ENCODE data around the gene ZW10. TPM values are rescaled to one million over a fixed set of nuclear protein-coding genes. Genes with fewer than 3 reads are reported as not detected.

Gene ZW10
- total and polyA plus RNA-seq, 2 of the 13 experiments (the other 11 are each of a cell fraction or from before 2014, with no cell fraction given): 5.8 to 31.3 TPM

GRCh38 chr11:113814181-113814580, 40.7 kb upstream of the ZW10 start:
- H3K27me3 ChIP-seq (ENCODE audit: control insufficient read depth in 1 of 2, insufficient read depth in 2 of 2, low read length in 2 of 2): no peaks in the 10 kb centered on the region
- in situ Hi-C loops (cut with HindIII; ENCODE audit: extremely low pct_ligation_motif_present, low pct_unique_long_range_greater_than_20kb) (loop anchor here (25.0 kb wide), 1 partner anchor 448 kb away; no protein-coding TSS in a partner anchor), intact Hi-C loops (cut with micrococcal nuclease; ENCODE audit: unreplicated experiment) (no loop called here)
- no peak overlapping the region for H3K4me3 ChIP-seq (replicated peaks in 1 of 3; ENCODE audit: insufficient read depth in 1 of 3, low read depth in 2 of 3, low read length in 3 of 3)
- ATAC-seq (no peak), FAIRE-seq (no peak), DNase-seq (ENCODE audit: low spot score) (no peak)
- no peak overlapping the region for H3K9ac ChIP-seq (ENCODE audit: insufficient read depth, low read depth, low read length)
- no peak overlapping the region for H2AFZ ChIP-seq (ENCODE audit: low read length)
- no peaks in the 10 kb centered on the region for H3K9me3 ChIP-seq (ENCODE audit: low read length)
- POLR2A ChIA-PET: no interaction called here
- H3K79me2 ChIP-seq (ENCODE audit: insufficient read depth, low read length): no peaks in the 10 kb centered on the region
- CTCF ChIA-PET (ENCODE audit: low intra/inter-chr PET ratio, low total read pairs): no interaction called here
- H3K4me1 ChIP-seq (ENCODE audit: insufficient read depth, low read length): no peaks in the 10 kb centered on the region
- H3K4me2 ChIP-seq (ENCODE audit: low read depth, low read length): no peak overlapping the region
- BruUV-seq (replicated peaks): no TSS peak
- no peak overlapping the region for H3K27ac ChIP-seq (ENCODE audit: extremely low read length, insufficient read depth, low read length)
- no peaks in the 10 kb centered on the region for H4K20me1 ChIP-seq (ENCODE audit: insufficient read depth, low read length)
- peaks cover 0 to 32% of the 10 kb centered on the region in 2 experiments; a peak in 3 of 5 replicates for H3K36me3 ChIP-seq (replicated peaks in 1 of 2; ENCODE audit: control insufficient read depth in 1 of 2, insufficient read depth in 2 of 2, low read length in 2 of 2)
- TF ChIP-seq EP300 (IDR thresholded peaks at IDR 0.05; ENCODE audit: low read depth in 2 of 2, low read length in 2 of 2) (no peak), EP300 (CRISPR knock-in tag; IDR thresholded peaks at IDR 0.05; ENCODE audit: borderline replicate concordance) (no peak), THAP8 (CRISPR knock-in tag; IDR thresholded peaks at IDR 0.05; ENCODE audit: borderline replicate concordance) (no peak), ZSCAN20 (CRISPR knock-in tag; IDR thresholded peaks at IDR 0.05; ENCODE audit: borderline replicate concordance) (no peak), ZBTB33 (CRISPR knock-in tag; IDR thresholded peaks at IDR 0.05) (no peak), ZNF263 (CRISPR knock-in tag; IDR thresholded peaks at IDR 0.05) (no peak), RELA (CRISPR knock-in tag; IDR thresholded peaks at IDR 0.05) (no peak), ZNF792 (CRISPR knock-in tag; IDR thresholded peaks at IDR 0.05) (no peak), PCBP1 (IDR thresholded peaks at IDR 0.05; ENCODE audit: borderline replicate concordance, low read depth, low read length) (no peak), FIP1L1 (IDR thresholded peaks at IDR 0.05; ENCODE audit: borderline replicate concordance, insufficient read depth, low read depth, low read length) (no peak), AKAP8 (CRISPR knock-in tag; IDR thresholded peaks at IDR 0.05) (no peak), DMTF1 (CRISPR knock-in tag; IDR thresholded peaks at IDR 0.05) (no peak), MNT (IDR thresholded peaks at IDR 0.05) (no peak), SNAPC4 (CRISPR knock-in tag; IDR thresholded peaks at IDR 0.05) (no peak)

Measured in HepG2 (cell line).